ENCODE data around the gene DCAF5. TPM values are rescaled to one million over a fixed set of nuclear protein-coding genes. Genes with fewer than 3 reads are reported as not detected.
"Not testable (repeated sequence)": the region's sequence is repeated elsewhere in the genome, so short reads cannot be mapped to it uniquely, and the experiment has no call there.

DCAF5 gene
- total RNA-seq, 2 donors from 2014 or later, result 51.3 to 52.0 TPM

- H3K27ac Mint-ChIP-seq, result no peak overlapping the region
- H3K4me1 Mint-ChIP-seq (ENCODE audit: low read depth in 2 of 2), result peaks cover 15 to 19% of the 10 kb centered on the region in 2 donors
- no peak for ATAC-seq
- DNase-seq (ENCODE audit: low spot score), result no peak
- peaks cover 14% of the 10 kb centered on the region for H3K36me3 Mint-ChIP-seq
- no peak overlapping the region for H3K4me3 Mint-ChIP-seq
- H3K9me3 Mint-ChIP-seq, result no peaks in the 10 kb centered on the region
- no peaks in the 10 kb centered on the region for H3K27me3 Mint-ChIP-seq
Measured at GRCh38 chr14:69086537-69086936, 66.4 kb downstream of the DCAF5 start.

GRCh38 chr14:69084023-69084422, 68.9 kb downstream of the DCAF5 start:
- DNase-seq (ENCODE audit: low spot score), result no peak
- Mint-ChIP-seq H3K36me3 (peaks cover 8% of the 10 kb centered on the region), H3K9me3 (no peaks in the 10 kb centered on the region), H3K27me3 (no peaks in the 10 kb centered on the region), H3K4me1 (ENCODE audit: low read depth in 2 of 2) (peaks cover 26 to 27% of the 10 kb centered on the region in 2 donors), H3K27ac (no peak overlapping the region), H3K4me3 (no peak overlapping the region)
- ATAC-seq, result no peak

GRCh38 chr14:69083181-69083580, 69.7 kb downstream of the DCAF5 start:
- DNase-seq (ENCODE audit: low spot score) (no peak), ATAC-seq (no peak)
- peak overlapping the region; percentile 37 to 74 for H3K27ac Mint-ChIP-seq
- H3K4me3 Mint-ChIP-seq, result peak overlapping the region; percentile 5
- H3K9me3 Mint-ChIP-seq, result no peaks in the 10 kb centered on the region
- H3K27me3 Mint-ChIP-seq, result no peaks in the 10 kb centered on the region
- H3K4me1 Mint-ChIP-seq (ENCODE audit: low read depth in 2 of 2), result peaks cover 32 to 35% of the 10 kb centered on the region in 2 donors
- H3K36me3 Mint-ChIP-seq, result peaks cover 8% of the 10 kb centered on the region

GRCh38 chr14:69081271-69081670, 71.6 kb downstream of the DCAF5 start:
- DNase-seq (ENCODE audit: low spot score) (no peak), ATAC-seq (no peak)
- no peaks in the 10 kb centered on the region for H3K9me3 Mint-ChIP-seq
- H3K27me3 Mint-ChIP-seq, result no peaks in the 10 kb centered on the region
- no peak overlapping the region for H3K4me3 Mint-ChIP-seq
- H3K4me1 Mint-ChIP-seq (ENCODE audit: low read depth in 2 of 2), result peaks cover 35 to 45% of the 10 kb centered on the region in 2 donors
- peak overlapping the region in 1 of 2 donors; percentile 2 for H3K27ac Mint-ChIP-seq
- H3K36me3 Mint-ChIP-seq, result peaks cover 12% of the 10 kb centered on the region

GRCh38 chr14:69079747-69080146, 73.2 kb downstream of the DCAF5 start:
- Mint-ChIP-seq H3K27me3 (no peaks in the 10 kb centered on the region), H3K27ac (peak overlapping the region; percentile 16 to 74), H3K4me3 (peak overlapping the region; percentile 58), H3K4me1 (ENCODE audit: low read depth in 2 of 2) (peaks cover 41 to 53% of the 10 kb centered on the region in 2 donors), H3K9me3 (no peaks in the 10 kb centered on the region), H3K36me3 (peaks cover 15% of the 10 kb centered on the region)
- ATAC-seq, result peak in 1 of 2 donors; percentile 83
- no peak for DNase-seq (ENCODE audit: low spot score)

GRCh38 chr14:69079188-69079742, 73.7 kb downstream of the DCAF5 start:
- peak overlapping the region; percentile 16 to 74 for H3K27ac Mint-ChIP-seq
- H3K4me3 Mint-ChIP-seq, result peak overlapping the region; percentile 58
- H3K27me3 Mint-ChIP-seq, result no peaks in the 10 kb centered on the region
- H3K4me1 Mint-ChIP-seq (ENCODE audit: low read depth in 2 of 2), result peaks cover 41 to 55% of the 10 kb centered on the region in 2 donors
- no peaks in the 10 kb centered on the region for H3K9me3 Mint-ChIP-seq
- DNase-seq (ENCODE audit: low spot score), result no peak
- H3K36me3 Mint-ChIP-seq, result peaks cover 17% of the 10 kb centered on the region
- ATAC-seq, result no peak

GRCh38 chr14:69077841-69078240, 75.1 kb downstream of the DCAF5 start:
- ATAC-seq (no peak), DNase-seq (ENCODE audit: low spot score) (no peak)
- peaks cover 18% of the 10 kb centered on the region for H3K36me3 Mint-ChIP-seq
- peak overlapping the region; percentile 58 for H3K4me3 Mint-ChIP-seq
- H3K9me3 Mint-ChIP-seq, result no peaks in the 10 kb centered on the region
- H3K27me3 Mint-ChIP-seq, result no peaks in the 10 kb centered on the region
- H3K27ac Mint-ChIP-seq, result peak overlapping the region in 1 of 2 donors; percentile 16
- peaks cover 44 to 57% of the 10 kb centered on the region in 2 donors for H3K4me1 Mint-ChIP-seq (ENCODE audit: low read depth in 2 of 2)

- H3K4me3 Mint-ChIP-seq; H3K9me3 Mint-ChIP-seq; ATAC-seq; DNase-seq (ENCODE audit: low spot score); H3K27me3 Mint-ChIP-seq; H3K27ac Mint-ChIP-seq: not testable (repeated sequence)
- peaks cover 50 to 61% of the 10 kb centered on the region in 2 donors for H3K4me1 Mint-ChIP-seq (ENCODE audit: low read depth in 2 of 2)
- peaks cover 23% of the 10 kb centered on the region for H3K36me3 Mint-ChIP-seq
Measured at GRCh38 chr14:69077185-69077584, 75.7 kb downstream of the DCAF5 start.

GRCh38 chr14:69076341-69076740, 76.6 kb downstream of the DCAF5 start:
- H3K27me3 Mint-ChIP-seq, result no peaks in the 10 kb centered on the region
- H3K9me3 Mint-ChIP-seq, result no peaks in the 10 kb centered on the region
- DNase-seq (ENCODE audit: low spot score) (no peak), ATAC-seq (no peak)
- H3K4me3 Mint-ChIP-seq, result no peak overlapping the region
- H3K36me3 Mint-ChIP-seq, result peaks cover 23% of the 10 kb centered on the region
- no peak overlapping the region for H3K27ac Mint-ChIP-seq
- H3K4me1 Mint-ChIP-seq (ENCODE audit: low read depth in 2 of 2), result peaks cover 48 to 56% of the 10 kb centered on the region in 2 donors

- Mint-ChIP-seq H3K4me1 (ENCODE audit: low read depth in 2 of 2) (peaks cover 34 to 41% of the 10 kb centered on the region in 2 donors), H3K9me3 (no peaks in the 10 kb centered on the region), H3K36me3 (peaks cover 23% of the 10 kb centered on the region), H3K27ac (no peak overlapping the region), H3K27me3 (no peaks in the 10 kb centered on the region), H3K4me3 (no peak overlapping the region)
- DNase-seq (ENCODE audit: low spot score), result no peak
- ATAC-seq, result no peak
Measured at GRCh38 chr14:69073915-69074314, 79.0 kb downstream of the DCAF5 start.

- H3K4me3 Mint-ChIP-seq, result no peak overlapping the region
- DNase-seq (ENCODE audit: low spot score) (no peak), ATAC-seq (no peak)
- H3K27me3 Mint-ChIP-seq, result no peaks in the 10 kb centered on the region
- H3K27ac Mint-ChIP-seq, result no peak overlapping the region
- H3K9me3 Mint-ChIP-seq, result no peaks in the 10 kb centered on the region
- peaks cover 23% of the 10 kb centered on the region for H3K36me3 Mint-ChIP-seq
- peaks cover 30 to 36% of the 10 kb centered on the region in 2 donors for H3K4me1 Mint-ChIP-seq (ENCODE audit: low read depth in 2 of 2)
Measured at GRCh38 chr14:69073429-69073828, 79.5 kb downstream of the DCAF5 start.

GRCh38 chr14:69072584-69072983, 80.3 kb downstream of the DCAF5 start:
- DNase-seq (ENCODE audit: low spot score) (no peak), ATAC-seq (no peak)
- Mint-ChIP-seq H3K36me3 (peaks cover 23% of the 10 kb centered on the region), H3K4me1 (ENCODE audit: low read depth in 2 of 2) (peaks cover 27 to 28% of the 10 kb centered on the region in 2 donors), H3K9me3 (no peaks in the 10 kb centered on the region), H3K27ac (peak overlapping the region in 1 of 2 donors; percentile 8), H3K4me3 (no peak overlapping the region), H3K27me3 (no peaks in the 10 kb centered on the region)

GRCh38 chr14:69068744-69069421, 84.0 kb downstream of the DCAF5 start:
- DNase-seq (ENCODE audit: low spot score), result no peak
- Mint-ChIP-seq H3K27me3 (no peaks in the 10 kb centered on the region), H3K27ac (no peak overlapping the region), H3K4me1 (ENCODE audit: low read depth in 2 of 2) (peaks cover 19 to 20% of the 10 kb centered on the region in 2 donors), H3K36me3 (peaks cover 10% of the 10 kb centered on the region), H3K9me3 (no peaks in the 10 kb centered on the region), H3K4me3 (no peak overlapping the region)
- ATAC-seq, result no peak

GRCh38 chr14:69066396-69067171, 86.3 kb downstream of the DCAF5 start:
- no peak for DNase-seq (ENCODE audit: low spot score)
- H3K4me1 Mint-ChIP-seq (ENCODE audit: low read depth in 2 of 2), result peaks cover 9 to 10% of the 10 kb centered on the region in 2 donors
- H3K4me3 Mint-ChIP-seq, result peak overlapping the region; percentile 43
- peak in 1 of 2 donors; percentile 88 for ATAC-seq
- no peaks in the 10 kb centered on the region for H3K9me3 Mint-ChIP-seq
- H3K27me3 Mint-ChIP-seq, result no peaks in the 10 kb centered on the region
- peaks cover 10% of the 10 kb centered on the region for H3K36me3 Mint-ChIP-seq
- peak overlapping the region in 1 of 2 donors; percentile 68 for H3K27ac Mint-ChIP-seq

Data from natural killer cell treated with Interleukin-12 subunit alpha and Interleukin-12 subunit beta and Interleukin-15 and Interleukin-18, amount 100 ng/mL, for 72 hours (primary cell).